ENCODE measurements around the gene TXNDC5.

GRCh38 chr6:7920425-7920824 lies 9.8 kb upstream of the TXNDC5 start:
- TF ChIP-seq REST (IDR thresholded peaks at IDR 0.05; ENCODE audit: insufficient replicate concordance, low read depth): no peak
- no peak for TF ChIP-seq POLR2AphosphoS5 (IDR thresholded peaks at IDR 0.05; ENCODE audit: low read depth)
- TF ChIP-seq CTCF (IDR thresholded peaks at IDR 0.05; ENCODE audit: insufficient read depth, low read length): no peak

Data from HL-60 (cell line).